ENCODE measurements around the gene ADAMTS2.

Gene ADAMTS2

GRCh38 chr5:179323026-179323870 is 22.0 kb downstream of the ADAMTS2 start:
- Histone ChIP-seq H3K79me2 (ENCODE audit: insufficient read depth, low read length) (no peaks in the 10 kb centered on the region), H3K9me3 (ENCODE audit: insufficient read depth, low read length) (no peaks in the 10 kb centered on the region), H3K36me3 (ENCODE audit: low read length) (no peaks in the 10 kb centered on the region), H3K4me2 (ENCODE audit: low read depth, low read length, poor library complexity, severe bottlenecking) (no peak overlapping the region), H3K9ac (ENCODE audit: low read length) (no peak overlapping the region), H3K4me3 (ENCODE audit: insufficient read depth, low read length, poor library complexity, severe bottlenecking) (no peak overlapping the region), H3F3A (ENCODE audit: insufficient read depth) (no peaks in the 10 kb centered on the region), H3K27me3 (ENCODE audit: low read length) (no peaks in the 10 kb centered on the region), H3K9me2 (replicated peaks; ENCODE audit: insufficient read depth, low read length) (no peaks in the 10 kb centered on the region), H2AFZ (ENCODE audit: low read depth, low read length, severe bottlenecking) (no peak overlapping the region), H4K20me1 (ENCODE audit: low read depth, low read length) (no peaks in the 10 kb centered on the region), H3K27ac (ENCODE audit: low read depth, low read length) (no peak overlapping the region)
- TF ChIP-seq CTCF (IDR thresholded peaks at IDR 0.05; ENCODE audit: insufficient read depth, low read length, poor library complexity, severe bottlenecking) (no peak), EZH2phosphoT487 (conservative IDR thresholded peaks at IDR 0.05; ENCODE audit: low read length) (no peak)

GRCh38 chr5:179322071-179323025 is 22.9 kb downstream of the ADAMTS2 start:
- H2AFZ ChIP-seq (ENCODE audit: low read depth, low read length, severe bottlenecking) = no peak overlapping the region

More at GRCh38 chr5:179322071-179323025, 22.9 kb downstream of the ADAMTS2 start:
- Histone ChIP-seq H4K20me1 (ENCODE audit: low read depth, low read length) (no peaks in the 10 kb centered on the region), H3F3A (ENCODE audit: insufficient read depth) (no peaks in the 10 kb centered on the region), H3K9ac (ENCODE audit: low read length) (no peak overlapping the region), H3K9me2 (replicated peaks; ENCODE audit: insufficient read depth, low read length) (no peaks in the 10 kb centered on the region), H3K4me3 (ENCODE audit: insufficient read depth, low read length, poor library complexity, severe bottlenecking) (no peak overlapping the region), H3K27me3 (ENCODE audit: low read length) (no peaks in the 10 kb centered on the region), H3K79me2 (ENCODE audit: insufficient read depth, low read length) (no peaks in the 10 kb centered on the region), H3K4me2 (ENCODE audit: low read depth, low read length, poor library complexity, severe bottlenecking) (no peak overlapping the region), H3K9me3 (ENCODE audit: insufficient read depth, low read length) (no peaks in the 10 kb centered on the region), H3K36me3 (ENCODE audit: low read length) (no peaks in the 10 kb centered on the region), H3K27ac (ENCODE audit: low read depth, low read length) (no peak overlapping the region)
- no peak for TF ChIP-seq EZH2phosphoT487 (conservative IDR thresholded peaks at IDR 0.05; ENCODE audit: low read length)
- no peak for TF ChIP-seq CTCF (IDR thresholded peaks at IDR 0.05; ENCODE audit: insufficient read depth, low read length, poor library complexity, severe bottlenecking)
